IMR-90 (cell line): ENCODE results near the gene KRT37.

Source experiments
- CEBPB ChIP-seq: IDR thresholded peaks from 2 replicates; pipeline ENCODE4 v1.6.1; 2012; ENCODE audit warnings: low read depth, low read length, improper control_type of control experiment
- CTCF ChIP-seq: conservative IDR thresholded peaks from 2 replicates; pipeline ENCODE4 v1.5.1; 2012; ENCODE audit warnings: mild to moderate bottlenecking, low read depth, low read length, improper control_type of control experiment
- MXI1 ChIP-seq: IDR thresholded peaks from 2 replicates; pipeline ENCODE4 v1.6.1; 2012; ENCODE audit warnings: low read depth, mild to moderate bottlenecking, low read length, moderate library complexity, borderline replicate concordance
- RFX5 ChIP-seq: IDR thresholded peaks from 2 replicates; pipeline ENCODE4 v1.8.0; 2012; ENCODE audit warnings: low read depth, mild to moderate bottlenecking, low read length, moderate library complexity

- TF ChIP-seq CTCF (no peak), RFX5 (no peak), CEBPB (no peak), MXI1 (no peak)
Observed at GRCh38 chr17:41433586-41433985, 9.2 kb upstream of the KRT37 start.
